ENCODE measurements around the gene GAA. TPM values are rescaled to one million over a fixed set of nuclear protein-coding genes. Genes with fewer than 3 reads are reported as not detected.

The GAA gene
- total and polyA plus RNA-seq, 2 of the 13 experiments (the other 11 are each of a cell fraction or from before 2014, with no cell fraction given): 21.6 to 36.4 TPM

DNA sequence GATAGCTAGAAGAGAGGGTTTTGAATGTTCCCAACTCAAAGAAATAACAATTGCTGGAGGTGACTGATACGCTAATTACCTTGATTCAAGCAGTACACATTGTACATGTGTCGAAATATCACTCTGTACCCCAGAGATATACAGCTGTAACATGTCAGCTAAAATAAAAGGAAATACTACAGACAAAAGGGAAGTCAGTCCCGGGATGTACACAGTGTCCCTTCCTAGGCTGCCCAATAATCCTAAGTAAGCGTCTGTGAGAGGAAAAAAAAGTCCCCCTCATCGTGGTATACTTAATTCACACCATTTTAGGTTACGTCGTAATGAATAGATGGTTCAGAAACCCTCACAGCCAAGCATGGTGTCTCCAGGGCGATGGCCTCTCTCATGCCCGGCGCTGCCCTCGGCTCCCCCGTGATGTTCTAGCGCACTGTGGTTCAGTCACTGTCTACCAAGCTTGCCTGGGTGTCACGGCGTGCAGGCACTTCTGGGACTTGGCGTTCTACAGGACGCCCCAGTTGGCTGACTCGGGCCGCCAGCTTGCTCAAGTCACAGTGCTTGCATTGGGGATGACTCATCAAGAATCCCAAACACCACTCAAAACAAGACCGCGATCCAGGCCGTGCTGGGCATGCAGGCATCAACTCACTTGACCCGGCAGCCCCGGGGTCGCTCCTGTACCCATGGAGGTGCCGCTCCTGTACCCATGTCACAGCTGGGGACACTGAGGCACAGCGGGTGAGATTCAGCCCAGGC is 37.4 kb upstream of the GAA start (continued):
- 0 out of 2 replicates have a peak, but pooled peaks have one; percentile 16 for TF ChIP-seq ZNF768 (CRISPR knock-in tag; IDR thresholded peaks at IDR 0.05)
- peak; percentile 7; the same call in 1 of the 2 replicates for TF ChIP-seq TCF7 (IDR thresholded peaks at IDR 0.05; ENCODE audit: low read depth)
- TF ChIP-seq, protein P1, sequence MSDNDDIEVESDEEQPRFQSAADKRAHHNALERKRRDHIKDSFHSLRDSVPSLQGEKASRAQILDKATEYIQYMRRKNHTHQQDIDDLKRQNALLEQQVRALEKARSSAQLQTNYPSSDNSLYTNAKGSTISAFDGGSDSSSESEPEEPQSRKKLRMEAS (IDR thresholded peaks at IDR 0.05): peak; percentile 44; the same call in 1 of the 2 replicates
- TF ChIP-seq HOXA5 (CRISPR knock-in tag; IDR thresholded peaks at IDR 0.05): no peak
- peak; percentile 54 for TF ChIP-seq XRCC5 (optimal IDR thresholded peaks at IDR 0.05; ENCODE audit: low read length)
- TF ChIP-seq ZFP1 (CRISPR knock-in tag; IDR thresholded peaks at IDR 0.05): peak; percentile 22; the same call in 1 of the 2 replicates
- TF ChIP-seq BCL6 (CRISPR knock-in tag; IDR thresholded peaks at IDR 0.05): peak; percentile 11; the same call in 1 of the 2 replicates
- TF ChIP-seq, protein P2, sequence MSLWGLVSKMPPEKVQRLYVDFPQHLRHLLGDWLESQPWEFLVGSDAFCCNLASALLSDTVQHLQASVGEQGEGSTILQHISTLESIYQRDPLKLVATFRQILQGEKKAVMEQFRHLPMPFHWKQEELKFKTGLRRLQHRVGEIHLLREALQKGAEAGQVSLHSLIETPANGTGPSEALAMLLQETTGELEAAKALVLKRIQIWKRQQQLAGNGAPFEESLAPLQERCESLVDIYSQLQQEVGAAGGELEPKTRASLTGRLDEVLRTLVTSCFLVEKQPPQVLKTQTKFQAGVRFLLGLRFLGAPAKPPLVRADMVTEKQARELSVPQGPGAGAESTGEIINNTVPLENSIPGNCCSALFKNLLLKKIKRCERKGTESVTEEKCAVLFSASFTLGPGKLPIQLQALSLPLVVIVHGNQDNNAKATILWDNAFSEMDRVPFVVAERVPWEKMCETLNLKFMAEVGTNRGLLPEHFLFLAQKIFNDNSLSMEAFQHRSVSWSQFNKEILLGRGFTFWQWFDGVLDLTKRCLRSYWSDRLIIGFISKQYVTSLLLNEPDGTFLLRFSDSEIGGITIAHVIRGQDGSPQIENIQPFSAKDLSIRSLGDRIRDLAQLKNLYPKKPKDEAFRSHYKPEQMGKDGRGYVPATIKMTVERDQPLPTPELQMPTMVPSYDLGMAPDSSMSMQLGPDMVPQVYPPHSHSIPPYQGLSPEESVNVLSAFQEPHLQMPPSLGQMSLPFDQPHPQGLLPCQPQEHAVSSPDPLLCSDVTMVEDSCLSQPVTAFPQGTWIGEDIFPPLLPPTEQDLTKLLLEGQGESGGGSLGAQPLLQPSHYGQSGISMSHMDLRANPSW (CRISPR knock-in tag; IDR thresholded peaks at IDR 0.05; ENCODE audit: borderline replicate concordance): no peak
- TF ChIP-seq ATF3 (CRISPR knock-in tag; IDR thresholded peaks at IDR 0.05): peak; percentile 95
- TF ChIP-seq NFKB2 (CRISPR knock-in tag; IDR thresholded peaks at IDR 0.05; ENCODE audit: borderline replicate concordance): no peak
- peak; percentile 91 for TF ChIP-seq NFE2 (CRISPR knock-in tag; IDR thresholded peaks at IDR 0.05)
- peak; percentile 97 for TF ChIP-seq ZBTB33 (CRISPR knock-in tag; IDR thresholded peaks at IDR 0.05)
- peak; percentile 11; the same call in 1 of the 2 replicates for TF ChIP-seq RARA (CRISPR knock-in tag; IDR thresholded peaks at IDR 0.05)
- peak; percentile 78 for TF ChIP-seq ZNF644 (CRISPR knock-in tag; IDR thresholded peaks at IDR 0.05; ENCODE audit: low read depth)
- TF ChIP-seq CEBPB (IDR thresholded peaks at IDR 0.05; ENCODE audit: borderline replicate concordance, low read depth, low read length): peak; percentile 19; the same call in 1 of the 2 replicates
- 0 out of 2 replicates have a peak, but pooled peaks have one; percentile 15 for TF ChIP-seq HDAC2 (CRISPR knock-in tag; IDR thresholded peaks at IDR 0.05)
- TF ChIP-seq RXRA (CRISPR knock-in tag; IDR thresholded peaks at IDR 0.05): peak; percentile 90
- no peak for TF ChIP-seq ATF7 (IDR thresholded peaks at IDR 0.05)
- TF ChIP-seq ATF7 (CRISPR knock-in tag; IDR thresholded peaks at IDR 0.05): no peak
- no peak for TF ChIP-seq KLF11 (CRISPR knock-in tag; IDR thresholded peaks at IDR 0.05)
- TF ChIP-seq, protein P3, sequence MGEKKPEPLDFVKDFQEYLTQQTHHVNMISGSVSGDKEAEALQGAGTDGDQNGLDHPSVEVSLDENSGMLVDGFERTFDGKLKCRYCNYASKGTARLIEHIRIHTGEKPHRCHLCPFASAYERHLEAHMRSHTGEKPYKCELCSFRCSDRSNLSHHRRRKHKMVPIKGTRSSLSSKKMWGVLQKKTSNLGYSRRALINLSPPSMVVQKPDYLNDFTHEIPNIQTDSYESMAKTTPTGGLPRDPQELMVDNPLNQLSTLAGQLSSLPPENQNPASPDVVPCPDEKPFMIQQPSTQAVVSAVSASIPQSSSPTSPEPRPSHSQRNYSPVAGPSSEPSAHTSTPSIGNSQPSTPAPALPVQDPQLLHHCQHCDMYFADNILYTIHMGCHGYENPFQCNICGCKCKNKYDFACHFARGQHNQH (CRISPR knock-in tag; IDR thresholded peaks at IDR 0.05): peak; percentile 36; the same call in 1 of the 2 replicates
- TF ChIP-seq FOXA3 (CRISPR knock-in tag; IDR thresholded peaks at IDR 0.05): peak; percentile 12; the same call in 1 of the 2 replicates
- TF ChIP-seq FOSL2 (CRISPR knock-in tag; IDR thresholded peaks at IDR 0.05): peak; percentile 99
- TF ChIP-seq ISX (CRISPR knock-in tag; conservative IDR thresholded peaks at IDR 0.05): no peak
- TF ChIP-seq IRF2 (CRISPR knock-in tag; IDR thresholded peaks at IDR 0.05): peak; percentile 19; the same call in 1 of the 2 replicates
- TF ChIP-seq CHD4 (IDR thresholded peaks at IDR 0.05; ENCODE audit: borderline replicate concordance, low read length): no peak
- TF ChIP-seq ZNF34 (CRISPR knock-in tag; IDR thresholded peaks at IDR 0.05; ENCODE audit: borderline replicate concordance): no peak

Measured in HepG2 (cell line).